Fibroblast of pulmonary artery (primary cell): Measurements from ENCODE around the gene TTC7B.

ENCODE experiments used
- DNase-seq: peaks from one replicate; pipeline ENCODE4 v3.0.0-alpha.2; 2010; ENCODE audit warnings: low read depth
- H3K4me3 ChIP-seq: replicated peaks from 2 replicates; pipeline ENCODE4 v1.5.1; 2011; ENCODE audit warnings: low read depth, mild to moderate bottlenecking, control low read depth, low read length, moderate library complexity
- TF ChIP-seq, protein P1 (sequence below): IDR thresholded peaks from 2 replicates; pipeline ENCODE4 v1.5.1; 2011; ENCODE audit warnings: mild to moderate bottlenecking, control low read depth, low read length, inconsistent platforms; ENCODE audit errors: missing control alignments

TTC7B gene

DNA sequence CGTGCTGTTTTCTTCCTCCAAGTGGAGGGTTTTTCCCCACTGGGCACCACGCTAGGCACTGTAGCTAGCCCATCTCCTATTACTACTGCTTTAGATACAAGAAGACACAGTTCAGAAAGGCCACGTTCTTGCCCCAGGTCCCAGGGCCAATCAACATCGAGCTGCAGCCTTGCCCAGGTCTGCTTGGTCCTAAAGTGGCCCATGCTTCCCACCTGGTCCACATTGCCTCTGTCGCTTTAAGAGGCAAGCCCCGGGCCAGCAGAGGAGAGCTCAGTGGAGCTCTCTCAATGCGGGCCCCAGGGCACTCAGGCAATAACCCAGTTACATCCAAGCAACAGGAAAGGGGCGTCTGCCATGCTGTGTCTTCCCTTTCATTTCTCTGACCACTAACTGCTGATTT, 271.3 kb downstream of the TTC7B start:
- TF ChIP-seq, protein P1, sequence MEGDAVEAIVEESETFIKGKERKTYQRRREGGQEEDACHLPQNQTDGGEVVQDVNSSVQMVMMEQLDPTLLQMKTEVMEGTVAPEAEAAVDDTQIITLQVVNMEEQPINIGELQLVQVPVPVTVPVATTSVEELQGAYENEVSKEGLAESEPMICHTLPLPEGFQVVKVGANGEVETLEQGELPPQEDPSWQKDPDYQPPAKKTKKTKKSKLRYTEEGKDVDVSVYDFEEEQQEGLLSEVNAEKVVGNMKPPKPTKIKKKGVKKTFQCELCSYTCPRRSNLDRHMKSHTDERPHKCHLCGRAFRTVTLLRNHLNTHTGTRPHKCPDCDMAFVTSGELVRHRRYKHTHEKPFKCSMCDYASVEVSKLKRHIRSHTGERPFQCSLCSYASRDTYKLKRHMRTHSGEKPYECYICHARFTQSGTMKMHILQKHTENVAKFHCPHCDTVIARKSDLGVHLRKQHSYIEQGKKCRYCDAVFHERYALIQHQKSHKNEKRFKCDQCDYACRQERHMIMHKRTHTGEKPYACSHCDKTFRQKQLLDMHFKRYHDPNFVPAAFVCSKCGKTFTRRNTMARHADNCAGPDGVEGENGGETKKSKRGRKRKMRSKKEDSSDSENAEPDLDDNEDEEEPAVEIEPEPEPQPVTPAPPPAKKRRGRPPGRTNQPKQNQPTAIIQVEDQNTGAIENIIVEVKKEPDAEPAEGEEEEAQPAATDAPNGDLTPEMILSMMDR: no peak
- H3K4me3 ChIP-seq: no peak overlapping the region
- no peak for DNase-seq

DNA sequence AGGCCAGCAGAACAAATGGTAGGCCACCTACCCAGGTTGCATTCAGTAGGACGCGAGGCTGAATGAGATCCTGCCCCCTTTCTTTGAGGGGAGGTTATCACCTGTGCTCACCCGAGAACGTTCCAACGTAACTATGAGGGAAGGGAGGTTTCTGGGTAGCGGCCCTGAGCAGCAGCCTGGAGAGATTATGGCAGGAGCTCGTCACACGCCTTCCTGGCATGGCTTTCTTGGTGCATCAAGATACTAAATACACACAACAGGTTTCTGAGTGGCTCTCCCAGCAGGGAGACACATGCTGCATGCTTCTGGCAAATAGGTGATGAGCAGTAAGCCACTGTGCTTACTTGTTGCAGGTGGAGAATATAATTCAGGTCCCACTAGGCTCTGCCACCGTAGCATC, 271.7 kb downstream of the TTC7B start:
- no peak overlapping the region for H3K4me3 ChIP-seq
- TF ChIP-seq, protein P1: no peak
- no peak for DNase-seq

DNA sequence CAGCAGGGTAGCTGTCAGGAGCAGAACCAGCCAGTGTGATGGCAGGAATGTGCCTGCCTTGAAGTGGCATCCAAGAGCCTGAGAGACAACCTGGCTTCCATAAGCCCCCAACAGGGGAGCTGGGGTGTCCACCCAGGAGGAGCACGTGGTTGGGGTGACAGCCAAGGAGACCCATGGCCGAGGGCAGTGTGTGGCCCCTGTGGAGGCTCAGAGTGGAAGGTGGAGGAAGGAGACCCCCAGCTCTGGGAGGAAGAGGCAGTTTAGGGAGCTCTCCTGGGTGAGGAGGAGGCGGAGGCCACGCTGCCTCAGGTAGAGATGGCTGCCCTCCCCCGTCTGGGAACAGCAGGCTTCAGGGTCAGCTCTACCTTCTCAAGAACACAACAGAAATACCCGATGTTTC, 272.4 kb downstream of the TTC7B start:
- TF ChIP-seq, protein P1: no peak
- no peak overlapping the region for H3K4me3 ChIP-seq
- DNase-seq: no peak

DNA sequence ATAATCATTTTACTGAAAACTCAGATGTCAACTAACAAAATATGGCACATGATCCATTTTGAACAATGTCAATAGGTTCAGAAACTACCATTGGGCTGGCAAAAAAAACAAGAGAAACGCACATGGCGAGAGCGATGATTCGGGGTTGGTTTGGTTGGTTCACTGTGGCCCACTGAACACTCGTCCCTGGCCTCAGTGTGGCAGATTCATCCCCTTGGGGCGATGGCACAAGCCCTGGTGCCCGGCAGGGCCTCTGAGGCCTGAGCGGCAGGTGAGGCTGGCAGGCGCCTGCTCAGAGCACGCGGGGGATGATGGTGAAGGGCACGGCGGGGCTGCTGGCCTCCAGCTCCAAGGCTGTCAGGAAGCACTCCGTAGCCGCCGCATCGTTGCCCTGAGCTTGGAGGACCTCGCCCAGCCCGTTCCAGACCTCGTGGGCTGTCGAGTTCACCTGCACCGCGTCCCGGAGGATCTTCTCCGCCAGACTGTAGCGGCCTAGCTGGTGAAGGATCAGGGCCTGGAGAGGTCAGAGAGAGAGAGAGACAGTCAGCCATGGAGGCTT, 275.1 kb downstream of the TTC7B start:
- TF ChIP-seq, protein P1: no peak
- no peak overlapping the region for H3K4me3 ChIP-seq
- no peak for DNase-seq

DNA sequence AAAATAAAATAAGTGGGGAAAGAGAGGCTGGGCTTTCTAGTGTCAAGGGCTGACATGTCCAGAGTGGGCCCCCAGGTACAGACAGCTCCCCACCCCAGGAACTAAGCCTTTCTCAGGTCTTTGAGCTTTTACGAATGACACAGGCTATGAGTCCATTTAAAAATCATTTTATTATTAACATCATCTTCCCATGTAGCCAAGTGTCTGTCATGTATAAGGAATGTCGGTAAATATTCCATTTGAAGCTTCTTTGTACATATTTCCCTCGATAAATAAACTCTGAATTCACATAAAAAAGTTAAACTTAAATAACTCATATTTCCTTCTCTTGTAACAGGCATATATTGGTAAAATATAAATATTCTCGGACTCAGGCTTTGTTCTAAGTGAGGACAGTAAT, 275.8 kb downstream of the TTC7B start:
- DNase-seq: no peak
- H3K4me3 ChIP-seq: no peak overlapping the region
- TF ChIP-seq, protein P1: no peak

DNA sequence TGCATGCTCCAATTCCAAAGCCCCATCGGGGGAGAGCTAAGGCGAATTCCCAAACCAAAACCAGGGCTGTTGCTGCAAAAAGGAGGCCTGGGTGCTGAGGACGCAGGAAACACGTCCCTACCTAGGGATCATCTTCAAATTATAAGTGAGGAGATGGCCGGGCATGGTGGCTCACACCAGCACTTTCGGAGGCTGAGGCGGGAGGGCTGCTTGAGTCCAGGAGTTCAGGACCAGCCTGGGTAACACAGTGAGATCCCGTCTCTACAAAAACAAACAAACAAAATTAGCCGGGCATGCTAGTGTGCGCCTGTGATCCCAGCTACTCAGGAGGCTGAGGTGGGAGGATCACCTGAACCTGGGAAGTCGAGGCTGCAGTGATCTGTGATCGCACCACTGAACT, 276.2 kb downstream of the TTC7B start:
- H3K4me3 ChIP-seq: no peak overlapping the region
- DNase-seq: no peak
- TF ChIP-seq, protein P1: no peak

DNA sequence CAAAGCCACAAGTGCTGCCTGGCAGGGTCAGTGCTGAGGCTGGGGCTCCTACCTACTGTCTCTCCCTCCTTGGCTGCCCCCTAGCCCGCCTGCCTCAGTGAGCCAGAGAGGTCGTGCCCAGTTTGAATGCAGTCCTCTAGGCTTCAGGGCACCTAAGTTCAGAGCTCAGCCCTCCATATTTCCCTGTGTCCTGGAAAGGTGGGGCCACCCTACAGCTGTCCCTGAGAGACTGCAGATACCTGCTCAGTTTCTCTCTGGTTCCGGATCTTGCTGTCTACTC, 276.8 kb downstream of the TTC7B start:
- TF ChIP-seq, protein P1: no peak
- H3K4me3 ChIP-seq: no peak overlapping the region
- no peak for DNase-seq
